H9 (cell line): Measurements from ENCODE around the gene KCNAB2. TPM values are rescaled to one million over a fixed set of nuclear protein-coding genes. Genes with fewer than 3 reads are reported as not detected.

ENCODE experiments used
- DNase-seq: peaks from one replicate; pipeline ENCODE4 v3.0.0-alpha.2; 2017
- H2AFZ ChIP-seq: one replicate; pipeline ENCODE4 v1.6.1; 2013; ENCODE audit warnings: mild to moderate bottlenecking, low read length, control low read depth, moderate library complexity
- H2AK5ac ChIP-seq: 2 replicates; pipeline ENCODE4 v1.6.1; 2013; ENCODE audit warnings: low read length, control low read depth, mixed read lengths; ENCODE audit not compliant: insufficient read length
- H2BK120ac ChIP-seq: one replicate; pipeline ENCODE4 v1.6.1; 2013; ENCODE audit warnings: low read depth, mild to moderate bottlenecking, low read length, control low read depth, inconsistent platforms; ENCODE audit not compliant: poor library complexity, severe bottlenecking
- H2BK12ac ChIP-seq: 2 replicates; pipeline ENCODE4 v1.6.1; 2013; ENCODE audit warnings: low read length, control low read depth, mixed read lengths, low read depth; ENCODE audit not compliant: insufficient read length
- H2BK15ac ChIP-seq: 2 replicates; pipeline ENCODE4 v1.6.1; 2013; ENCODE audit warnings: low read depth, low read length, control low read depth
- H2BK20ac ChIP-seq: one replicate; pipeline ENCODE4 v1.6.1; 2013; ENCODE audit warnings: low read depth, mild to moderate bottlenecking, low read length, control low read depth, inconsistent platforms; ENCODE audit not compliant: poor library complexity, severe bottlenecking
- H2BK5ac ChIP-seq: 2 replicates; pipeline ENCODE4 v1.6.1; 2013; ENCODE audit warnings: low read length, control low read depth, mixed read lengths; ENCODE audit not compliant: insufficient read length
- H3K14ac ChIP-seq: 2 replicates; pipeline ENCODE4 v1.6.1; 2013; ENCODE audit warnings: low read length, control low read depth; ENCODE audit not compliant: insufficient read depth
- H3K18ac ChIP-seq: 2 replicates; pipeline ENCODE4 v1.6.1; 2013; ENCODE audit warnings: low read depth, mild to moderate bottlenecking, mixed read lengths, low read length, control low read depth; ENCODE audit not compliant: insufficient read length
- H3K23ac ChIP-seq: 2 replicates; pipeline ENCODE4 v1.6.1; 2013; ENCODE audit warnings: low read length, control low read depth, mixed read lengths, low read depth; ENCODE audit not compliant: insufficient read length
- H3K23me2 ChIP-seq: 2 replicates; pipeline ENCODE4 v1.6.1; 2013; ENCODE audit warnings: low read depth, mild to moderate bottlenecking, mixed read lengths, low read length, control low read depth; ENCODE audit not compliant: insufficient read length, poor library complexity, severe bottlenecking
- H3K27ac ChIP-seq: 2 replicates; pipeline ENCODE4 v1.5.1; 2013; ENCODE audit warnings: low read length, control low read depth, mixed read lengths, low read depth; ENCODE audit not compliant: insufficient read length
- H3K27me3 ChIP-seq: 2 replicates; pipeline ENCODE4 v1.6.1; 2013; ENCODE audit warnings: low read length, control low read depth, inconsistent platforms; ENCODE audit not compliant: insufficient read depth
- H3K4ac ChIP-seq: 2 replicates; pipeline ENCODE4 v1.6.1; 2013; ENCODE audit warnings: low read depth, mild to moderate bottlenecking, control low read depth, inconsistent platforms, low read length, moderate library complexity
- H3K4me1 ChIP-seq: 2 replicates; pipeline ENCODE4 v1.6.1; 2013; ENCODE audit warnings: low read length, control low read depth, inconsistent platforms; ENCODE audit not compliant: insufficient read depth
- H3K4me2 ChIP-seq: 2 replicates; pipeline ENCODE4 v1.6.1; 2013; ENCODE audit warnings: low read length, control low read depth, mixed read lengths; ENCODE audit not compliant: insufficient read length, insufficient read depth
- H3K56ac ChIP-seq: 2 replicates; pipeline ENCODE4 v1.6.1; 2013; ENCODE audit warnings: low read depth, mild to moderate bottlenecking, mixed read lengths, low read length, control low read depth; ENCODE audit not compliant: insufficient read length
- H3K79me1 ChIP-seq: 2 replicates; pipeline ENCODE4 v1.6.1; 2013; ENCODE audit warnings: low read depth, mild to moderate bottlenecking, moderate library complexity, low read length, control low read depth, inconsistent platforms; ENCODE audit not compliant: insufficient read depth, poor library complexity, severe bottlenecking
- H3K79me2 ChIP-seq: 2 replicates; pipeline ENCODE4 v1.6.1; 2013; ENCODE audit warnings: low read length, control low read depth, inconsistent platforms; ENCODE audit not compliant: insufficient read depth
- H3K9ac ChIP-seq: 2 replicates; pipeline ENCODE4 v1.6.1; 2013; ENCODE audit warnings: low read length, control low read depth, mixed read lengths; ENCODE audit not compliant: insufficient read length; ENCODE audit errors: extremely low read depth
- H3K9me3 ChIP-seq: one replicate; pipeline ENCODE4 v1.6.1; 2013; ENCODE audit warnings: low read depth, low read length, inconsistent platforms; ENCODE audit not compliant: control insufficient read depth
- H3T11ph ChIP-seq: one replicate; pipeline ENCODE4 v1.6.1; 2013; ENCODE audit warnings: mild to moderate bottlenecking, low read length, control low read depth, inconsistent platforms
- H4K20me1 ChIP-seq: one replicate; pipeline ENCODE4 v1.6.1; 2013; ENCODE audit not compliant: control insufficient read depth, insufficient read length, insufficient read depth
- H4K5ac ChIP-seq: 2 replicates; pipeline ENCODE4 v1.6.1; 2013; ENCODE audit warnings: low read depth, mild to moderate bottlenecking, mixed read lengths, low read length, control low read depth; ENCODE audit not compliant: insufficient read length
- H4K8ac ChIP-seq: replicated peaks from 2 replicates; pipeline ENCODE4 v1.6.1; 2013; ENCODE audit warnings: low read length, control low read depth, mixed read lengths, low read depth; ENCODE audit not compliant: insufficient read length
- H4K91ac ChIP-seq: 2 replicates; pipeline ENCODE4 v1.6.1; 2013; ENCODE audit warnings: low read depth, mild to moderate bottlenecking, moderate library complexity, mixed read lengths, low read length, control low read depth; ENCODE audit not compliant: insufficient read length
- H3K27ac Mint-ChIP-seq, 3 experiments: 2 replicates in 2 of 3; 3 replicates in 1 of 3; pipeline ENCODE4 v1.8.0; 2020 to 2021; ENCODE audit warnings: mixed read lengths in 3 of 3, mild to moderate bottlenecking in 1 of 3, moderate library complexity in 1 of 3
- H3K27me3 Mint-ChIP-seq: 2 replicates; pipeline ENCODE4 v1.8.0; 2021; ENCODE audit warnings: low read depth, mild to moderate bottlenecking, moderate library complexity, mixed read lengths
- H3K36me3 Mint-ChIP-seq, 3 experiments: 2 replicates in 2 of 3; 3 replicates in 1 of 3; pipeline ENCODE4 v1.8.0; 2020 to 2021; ENCODE audit warnings: low read depth in 3 of 3, mixed read lengths in 3 of 3; ENCODE audit not compliant: insufficient read depth in 1 of 3
- H3K4me1 Mint-ChIP-seq, 2 experiments: 2 replicates each; pipeline ENCODE4 v1.8.0; 2020; ENCODE audit warnings: mixed read lengths in 2 of 2
- H3K4me3 Mint-ChIP-seq, 2 experiments: 2 replicates in 1 of 2; 3 replicates in 1 of 2; pipeline ENCODE4 v1.8.0; 2020 to 2021; ENCODE audit warnings: mild to moderate bottlenecking in 2 of 2, mixed read lengths in 2 of 2, moderate library complexity in 1 of 2
- H3K9me3 Mint-ChIP-seq, 2 experiments: 2 replicates in 1 of 2; 3 replicates in 1 of 2; pipeline ENCODE4 v1.8.0; 2020; ENCODE audit warnings: mild to moderate bottlenecking in 2 of 2, mixed read lengths in 2 of 2, moderate library complexity in 1 of 2
- WGBS: extraction: QIAGEN DNeasy Blood & Tissue Kit; methylation state at CpG from one replicate; pipeline ENCODE4 v1.1.7; 2013; ENCODE audit warnings: missing lambda C conversion rate, low lambda C conversion rate, mixed read lengths; ENCODE audit not compliant: insufficient read length; ENCODE audit errors: extremely low coverage; 5-methylcytosine and 5-hydroxymethylcytosine counted together
- total RNA-seq: library from RNA; stranded (reverse); gene quantifications from 2 replicates; pipeline ENCODE4 v1.2.1, GENCODE V29; 2021
- TF ChIP-seq, protein P1 (sequence below): fragments of 200-600 bp; sonication (generic); conservative IDR thresholded peaks from 3 replicates; pipeline ENCODE4 v1.8.0; 2021; ENCODE audit warnings: antibody characterized with exemption, mild to moderate bottlenecking

KCNAB2 gene
- total RNA-seq, 1 experiment from 2014 or later = 8.3 TPM

- Histone ChIP-seq H2BK5ac (no peak overlapping the region), H3K18ac (no peak overlapping the region), H4K8ac (no peak overlapping the region), H2AFZ (no peak overlapping the region), H3K23ac (no peak overlapping the region), H3K27ac (no peak overlapping the region), H3K14ac (no peak overlapping the region; the same call in 1 of the 2 replicates), H2BK15ac (no peak overlapping the region), H2BK20ac (no peak overlapping the region), H2BK12ac (no peak overlapping the region), H3K79me1 (no peaks in the 10 kb centered on the region), H3K23me2 (no peaks in the 10 kb centered on the region), H4K5ac (no peak overlapping the region), H4K20me1 (no peaks in the 10 kb centered on the region), H3K4ac (no peak overlapping the region), H2BK120ac (no peak overlapping the region), H3T11ph (no peak overlapping the region), H3K4me2 (no peak overlapping the region), H3K56ac (no peak overlapping the region), H2AK5ac (no peak overlapping the region), H3K9me3 (no peaks in the 10 kb centered on the region), H3K79me2 (no peaks in the 10 kb centered on the region), H3K27me3 (no peaks in the 10 kb centered on the region), H4K91ac (no peak overlapping the region), H3K9ac (no peak overlapping the region), H3K4me1 (no peaks in the 10 kb centered on the region)
- no peaks in the 10 kb centered on the region for H3K36me3 Mint-ChIP-seq
- no peak overlapping the region; a peak in 1 of 5 replicates for H3K4me3 Mint-ChIP-seq
- TF ChIP-seq, protein P1, sequence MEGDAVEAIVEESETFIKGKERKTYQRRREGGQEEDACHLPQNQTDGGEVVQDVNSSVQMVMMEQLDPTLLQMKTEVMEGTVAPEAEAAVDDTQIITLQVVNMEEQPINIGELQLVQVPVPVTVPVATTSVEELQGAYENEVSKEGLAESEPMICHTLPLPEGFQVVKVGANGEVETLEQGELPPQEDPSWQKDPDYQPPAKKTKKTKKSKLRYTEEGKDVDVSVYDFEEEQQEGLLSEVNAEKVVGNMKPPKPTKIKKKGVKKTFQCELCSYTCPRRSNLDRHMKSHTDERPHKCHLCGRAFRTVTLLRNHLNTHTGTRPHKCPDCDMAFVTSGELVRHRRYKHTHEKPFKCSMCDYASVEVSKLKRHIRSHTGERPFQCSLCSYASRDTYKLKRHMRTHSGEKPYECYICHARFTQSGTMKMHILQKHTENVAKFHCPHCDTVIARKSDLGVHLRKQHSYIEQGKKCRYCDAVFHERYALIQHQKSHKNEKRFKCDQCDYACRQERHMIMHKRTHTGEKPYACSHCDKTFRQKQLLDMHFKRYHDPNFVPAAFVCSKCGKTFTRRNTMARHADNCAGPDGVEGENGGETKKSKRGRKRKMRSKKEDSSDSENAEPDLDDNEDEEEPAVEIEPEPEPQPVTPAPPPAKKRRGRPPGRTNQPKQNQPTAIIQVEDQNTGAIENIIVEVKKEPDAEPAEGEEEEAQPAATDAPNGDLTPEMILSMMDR = no peak
- DNase-seq = no peak
- no CpG with 5 or more reads among the region's 18 CpGs for WGBS
- no peaks in the 10 kb centered on the region; the same call in 1 of the 2 replicates for H3K27me3 Mint-ChIP-seq
- H3K27ac Mint-ChIP-seq = peak overlapping the region in 1 of 3 experiments; percentile 64; a peak in 1 of 7 replicates
- H3K4me1 Mint-ChIP-seq = peaks cover 11 to 24% of the 10 kb centered on the region in 2 experiments
- H3K9me3 Mint-ChIP-seq = no peaks in the 10 kb centered on the region
Observed at GRCh38 chr1:6083385-6083784, 37.7 kb downstream of the KCNAB2 start.
